ENCODE data around the gene JAKMIP1.

The JAKMIP1 gene

DNA sequence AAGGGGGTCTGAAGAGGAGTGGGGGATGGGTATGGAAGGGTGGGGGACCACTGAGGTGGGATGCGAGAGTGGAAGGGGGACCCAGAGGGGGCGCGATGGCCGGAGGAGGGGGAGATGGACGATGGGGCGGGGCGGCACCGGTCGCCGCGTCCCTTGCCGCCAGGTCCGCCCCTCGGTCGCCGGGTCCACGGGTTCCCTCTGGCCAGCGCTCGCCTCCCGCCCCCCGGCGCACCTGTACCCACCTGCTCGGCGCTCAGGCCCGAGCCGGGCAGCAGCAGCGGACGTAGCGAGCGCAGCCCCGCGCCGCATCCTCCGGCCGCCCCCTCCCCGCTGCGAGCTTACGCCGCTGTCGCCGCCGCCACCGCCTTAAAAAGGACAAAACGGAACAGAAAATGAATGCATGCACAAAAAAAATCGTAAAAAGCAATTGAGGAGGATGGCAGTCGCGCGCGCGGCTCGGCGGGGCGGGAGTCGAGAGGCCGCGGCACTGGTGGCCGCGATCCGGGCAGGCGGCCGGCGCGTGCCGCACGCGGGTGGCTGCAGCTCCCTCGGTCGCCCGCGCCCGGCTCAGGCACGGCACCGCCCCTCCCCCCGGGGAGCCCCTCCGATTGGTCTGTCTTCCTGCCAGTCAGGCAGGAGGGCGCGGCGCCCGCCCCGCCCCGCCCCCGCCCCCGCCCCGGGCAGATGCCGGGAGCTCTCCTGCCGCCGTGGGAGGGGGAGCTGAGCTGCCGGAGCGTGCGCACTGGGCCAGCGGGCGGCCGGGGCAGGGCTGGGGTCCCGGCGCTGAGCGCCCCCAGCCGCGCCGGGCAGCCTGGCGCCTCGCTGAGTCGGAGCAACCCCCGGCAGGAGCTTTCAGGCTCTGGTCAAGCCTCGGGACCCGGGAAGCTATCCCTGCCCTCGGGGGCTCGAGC is at the start of gene JAKMIP1:
Gene JAKMIP1 (minus strand): TSS at position 539 of the 911 bp plus-strand sequence. CDS start 87,699 bp downstream, outside the sequence.
- peak; percentile 52 to 83 for DNase-seq

DNA sequence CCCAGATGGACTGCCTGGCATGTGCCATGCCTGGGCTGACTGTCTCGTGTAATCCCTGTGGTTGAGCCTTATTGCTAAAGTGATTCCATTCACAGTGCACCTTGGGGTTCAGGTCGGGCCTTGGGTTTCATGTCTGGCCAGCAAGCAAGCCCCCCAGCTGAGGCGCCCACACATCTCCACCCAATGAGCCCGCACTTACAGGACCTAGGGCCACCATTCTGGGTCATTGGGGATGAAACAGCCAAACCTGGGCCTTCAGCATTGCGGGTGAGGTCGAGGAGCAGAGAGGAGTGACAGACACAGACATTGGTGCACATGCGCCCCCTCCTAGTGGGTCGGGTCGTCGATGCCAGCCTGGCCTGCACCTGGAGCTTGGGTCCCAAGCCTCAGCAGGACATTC is 48.0 kb upstream of the JAKMIP1 start:
- no peak for DNase-seq

DNA sequence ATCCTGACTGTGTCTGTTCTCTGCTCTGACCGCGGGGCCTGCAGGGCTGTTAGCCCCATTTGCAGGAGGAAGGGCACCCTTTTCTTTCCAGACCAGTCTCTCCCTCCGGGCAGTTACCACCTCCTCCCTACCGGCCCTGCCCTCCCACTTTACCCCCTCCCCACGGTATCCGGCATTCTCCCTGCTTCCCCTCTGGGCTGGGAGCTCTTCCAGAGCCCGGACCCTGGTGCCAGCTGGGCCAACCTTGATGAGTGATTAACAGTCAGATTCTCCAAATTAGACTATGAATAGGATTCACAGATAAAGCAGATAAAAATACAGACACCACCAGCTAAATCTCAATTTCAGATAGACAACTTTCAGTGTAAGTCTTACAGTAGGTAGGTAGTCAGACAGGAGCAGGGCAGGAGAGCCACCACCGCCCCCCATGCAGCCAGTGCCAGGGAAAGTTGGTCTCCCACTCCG is 45.9 kb upstream of the JAKMIP1 start:
- no peak for DNase-seq

DNA sequence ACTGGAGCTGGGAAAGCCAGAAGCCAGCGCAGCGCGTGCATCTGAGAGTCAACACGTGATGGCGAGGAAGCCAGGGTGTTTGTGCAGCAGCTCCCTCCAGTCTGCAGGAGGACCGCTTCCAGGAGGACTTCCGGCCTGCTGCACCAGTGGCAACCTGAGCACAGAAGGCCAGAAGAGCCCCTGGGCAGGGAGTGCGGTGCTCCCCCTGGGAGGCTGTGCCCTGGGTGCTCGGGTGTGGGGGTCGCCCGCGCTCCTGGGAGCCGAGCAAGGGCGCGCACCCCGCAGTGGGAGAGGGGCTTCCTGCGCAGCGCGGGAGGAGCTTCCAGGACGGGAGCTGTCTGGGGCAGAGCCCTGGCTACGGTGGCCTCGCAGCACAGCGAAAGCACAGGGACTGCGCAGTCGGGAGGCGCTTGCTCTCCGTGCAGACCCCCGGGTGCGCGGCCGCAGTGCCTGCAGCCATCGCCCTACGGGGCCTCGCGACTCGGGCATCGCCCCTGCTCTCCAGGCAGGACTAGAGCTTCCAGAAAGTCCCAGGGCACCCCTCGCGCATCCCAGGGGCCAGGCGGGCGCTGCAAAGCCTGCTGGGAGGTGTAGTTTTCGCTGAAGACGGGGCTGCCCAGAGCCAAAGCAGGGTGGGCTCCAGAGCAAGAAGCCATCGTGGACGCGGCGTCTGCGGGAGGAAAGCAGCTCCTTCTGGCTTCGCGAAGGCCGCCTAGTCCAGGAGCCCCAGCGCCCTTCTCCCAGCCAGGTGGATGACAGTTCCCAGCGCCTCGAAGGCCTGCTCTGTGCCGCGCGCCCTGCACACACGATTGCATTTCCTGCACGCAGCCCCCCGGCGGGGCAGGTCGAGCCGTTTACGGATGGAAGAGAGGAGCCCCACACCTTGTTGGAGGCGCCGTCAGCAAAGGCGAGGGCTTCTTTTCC is 45.2 kb upstream of the JAKMIP1 start:
- DNase-seq: no peak

DNA sequence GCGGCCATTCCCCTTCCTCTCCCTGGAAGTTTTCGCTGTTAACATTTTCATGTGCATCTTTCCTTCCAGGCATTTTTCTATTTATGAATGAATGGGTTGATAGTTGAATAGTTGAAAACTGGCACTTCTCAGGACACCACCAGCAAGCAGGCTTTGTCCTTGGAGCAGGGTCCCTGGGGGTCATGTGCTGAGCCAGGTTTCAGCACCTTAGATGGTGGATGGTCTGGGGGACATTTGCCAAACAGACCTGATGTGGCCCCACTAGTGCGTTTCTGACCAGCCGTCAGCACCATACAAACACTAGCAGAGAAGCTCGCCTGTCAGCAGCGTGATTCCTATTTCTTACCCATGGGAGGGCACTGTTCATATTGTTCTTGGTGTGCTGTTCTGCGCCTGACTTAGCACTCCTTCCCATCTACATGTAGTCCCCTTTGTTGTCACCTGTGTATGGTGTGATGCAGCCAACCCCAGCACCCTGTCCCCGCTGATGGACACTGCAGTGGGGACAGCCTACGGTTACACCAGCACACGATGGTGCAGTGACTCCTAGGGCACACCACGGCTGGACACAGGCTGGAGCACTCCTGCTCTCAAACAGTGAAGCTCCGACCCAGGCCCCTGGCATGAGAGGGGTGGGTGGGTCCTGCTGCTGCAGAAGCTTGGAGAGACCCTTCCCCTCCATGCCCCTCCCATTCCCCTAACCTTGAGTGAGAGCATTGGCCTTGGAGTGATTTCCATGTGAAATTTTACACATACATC is 42.1 kb upstream of the JAKMIP1 start:
- no peak for DNase-seq

DNA sequence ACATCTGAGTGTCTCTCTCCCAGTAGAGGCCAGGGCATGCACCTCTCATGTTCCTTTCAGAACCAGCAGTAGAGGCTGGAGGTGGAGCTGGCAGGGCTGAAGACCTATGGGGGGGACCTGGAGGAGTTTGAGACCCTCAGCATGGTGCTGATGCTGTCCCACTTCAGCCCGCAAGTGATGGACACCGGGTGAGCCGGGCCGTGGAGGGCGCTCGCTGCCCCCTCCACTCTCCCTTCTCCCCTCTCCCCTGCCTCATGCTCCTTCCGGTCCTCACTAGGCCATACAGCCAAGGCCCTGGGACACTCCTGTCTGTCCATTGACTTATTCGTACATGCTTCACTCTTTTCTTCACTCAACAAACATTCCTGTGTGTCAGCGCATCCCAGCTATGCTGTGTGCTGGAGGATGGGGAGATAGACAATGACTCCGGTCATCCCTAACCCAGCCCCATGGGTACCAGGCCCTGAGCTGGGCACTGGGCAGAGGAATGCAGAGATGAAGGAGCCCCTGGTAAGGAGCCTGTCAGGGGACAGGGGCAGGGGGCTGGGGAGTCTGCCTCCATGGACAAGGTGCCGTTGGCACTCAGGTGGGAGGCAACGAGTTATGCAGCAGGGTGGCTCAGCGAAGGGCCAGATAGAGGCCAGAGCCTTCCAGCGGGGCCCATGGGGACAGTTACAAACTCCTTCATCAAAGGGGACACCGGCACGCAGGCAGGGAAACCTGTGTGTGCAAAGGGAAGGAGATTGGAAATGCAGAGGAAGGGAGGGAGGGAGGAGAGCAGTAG is 40.9 kb upstream of the JAKMIP1 start:
- DNase-seq: no peak

DNA sequence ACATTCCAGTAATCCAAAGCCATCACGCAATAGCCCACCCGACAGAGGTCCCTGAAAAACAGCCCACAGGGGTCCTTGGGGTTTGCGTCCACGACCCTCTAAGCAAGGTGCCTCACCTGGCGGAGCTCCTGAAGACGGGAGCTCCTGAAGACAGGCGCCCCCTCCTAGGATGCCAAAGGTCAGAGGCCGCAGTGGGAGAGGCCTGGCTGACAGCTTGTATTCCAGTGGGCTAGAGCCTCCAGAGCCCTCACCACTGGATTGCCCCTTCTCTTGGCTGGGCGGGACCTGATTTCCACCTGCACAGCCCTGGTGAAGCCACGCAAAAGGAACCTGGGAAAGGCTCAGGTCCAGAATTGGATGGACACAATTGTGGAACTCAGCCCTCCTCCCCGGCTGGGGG is 39.6 kb upstream of the JAKMIP1 start:
- DNase-seq: no peak

DNA sequence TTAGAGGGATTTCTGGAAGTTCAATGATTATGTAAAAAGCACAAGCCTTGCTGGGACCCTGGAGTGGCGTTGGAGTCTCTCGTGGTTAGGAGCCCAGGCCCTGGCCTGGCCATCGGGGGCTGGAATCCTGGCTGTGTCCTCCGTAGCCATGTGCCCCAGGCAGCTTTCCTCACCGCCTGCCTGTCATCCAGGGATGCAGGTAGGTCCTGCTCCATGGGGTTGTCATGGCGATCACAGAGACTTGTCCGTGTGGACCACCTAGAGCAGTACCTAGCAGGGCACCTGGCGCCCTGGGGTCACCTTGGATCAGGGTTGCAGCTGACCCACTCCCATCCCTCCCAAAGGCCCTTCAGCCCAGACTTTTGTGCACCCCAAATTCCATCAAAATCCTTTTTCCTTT is 39.1 kb upstream of the JAKMIP1 start:
- DNase-seq: no peak

DNA sequence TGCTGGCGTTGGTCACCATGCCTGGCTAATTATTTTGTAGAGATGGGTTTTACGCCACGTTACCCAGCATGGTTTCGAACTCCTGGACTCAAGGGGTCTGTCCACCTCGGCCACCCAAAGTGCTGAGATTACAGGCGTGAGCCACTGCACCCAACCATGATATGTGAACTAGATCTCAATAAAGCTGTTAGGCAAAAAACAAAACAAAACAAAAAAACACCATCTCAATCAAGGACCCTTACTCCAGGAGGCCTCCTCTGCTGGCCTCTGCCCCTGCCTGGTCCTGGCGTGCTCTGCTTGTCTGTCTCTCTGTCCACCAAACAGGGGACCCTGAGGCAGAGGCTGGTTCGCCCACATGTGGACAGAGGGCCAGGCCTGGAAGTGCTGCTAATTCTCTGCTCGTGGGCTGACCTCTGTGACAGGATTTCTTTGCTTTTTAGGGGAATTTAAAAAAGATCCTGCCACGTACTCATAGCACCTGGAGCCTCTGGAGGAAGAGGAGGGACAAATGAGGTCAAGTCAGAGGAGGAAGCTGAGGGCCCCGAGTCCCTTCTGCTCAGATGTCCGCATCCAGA is 36.6 kb upstream of the JAKMIP1 start:
- no peak for DNase-seq

DNA sequence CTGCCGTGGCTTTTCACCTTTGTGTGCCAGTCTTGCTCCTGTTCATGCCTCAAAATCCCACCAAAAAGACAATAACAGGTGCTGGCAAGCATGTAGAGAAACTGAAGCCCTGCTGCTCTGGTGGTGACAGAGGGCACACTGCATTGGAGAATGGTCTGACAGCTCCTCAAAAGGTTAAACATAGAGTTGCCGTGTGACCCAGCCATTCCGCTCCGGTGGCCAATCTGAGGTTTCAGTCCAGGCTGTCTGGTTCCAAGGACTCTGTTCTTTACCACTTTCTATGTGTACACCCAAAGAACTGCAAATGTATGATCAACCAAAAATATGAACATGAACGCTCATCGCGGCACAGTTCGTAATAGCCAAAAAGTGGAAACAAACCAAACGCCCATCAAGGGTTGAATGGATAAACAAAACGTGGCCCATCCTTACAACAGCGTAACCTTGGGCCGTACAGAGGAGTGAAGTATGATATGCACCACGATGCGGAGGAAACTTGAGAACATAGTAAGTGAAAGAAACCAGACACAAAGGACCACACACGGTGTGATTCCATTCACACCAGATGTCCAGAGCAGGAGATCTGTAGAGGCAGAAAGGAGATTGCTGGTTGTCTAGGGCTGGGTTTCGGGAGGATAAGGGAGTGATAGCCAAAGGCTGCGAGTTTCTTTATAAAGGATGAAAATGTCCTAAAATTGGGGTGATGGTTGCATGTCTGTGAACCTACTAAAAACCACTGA is 35.7 kb upstream of the JAKMIP1 start:
- no peak for DNase-seq

DNA sequence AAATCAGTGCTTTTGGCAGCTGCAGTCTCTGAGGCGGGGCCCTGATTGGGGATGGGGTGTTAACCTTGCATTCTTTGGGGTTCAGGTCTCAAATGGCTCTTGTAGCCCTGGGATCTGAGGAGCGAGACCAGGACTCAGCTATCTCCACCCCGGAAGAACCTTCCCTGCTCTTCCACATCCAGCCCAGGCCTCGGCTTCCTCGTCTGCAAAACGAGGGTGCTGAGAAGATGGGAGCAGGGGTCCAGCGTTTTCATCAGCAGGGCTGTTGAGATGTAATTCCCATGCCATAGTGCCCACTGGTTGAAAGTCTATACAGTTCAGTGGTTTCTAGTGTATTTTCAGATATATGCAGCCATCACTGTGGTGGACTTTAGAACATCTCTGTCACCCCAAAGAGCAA is 34.7 kb upstream of the JAKMIP1 start:
- DNase-seq: no peak

DNA sequence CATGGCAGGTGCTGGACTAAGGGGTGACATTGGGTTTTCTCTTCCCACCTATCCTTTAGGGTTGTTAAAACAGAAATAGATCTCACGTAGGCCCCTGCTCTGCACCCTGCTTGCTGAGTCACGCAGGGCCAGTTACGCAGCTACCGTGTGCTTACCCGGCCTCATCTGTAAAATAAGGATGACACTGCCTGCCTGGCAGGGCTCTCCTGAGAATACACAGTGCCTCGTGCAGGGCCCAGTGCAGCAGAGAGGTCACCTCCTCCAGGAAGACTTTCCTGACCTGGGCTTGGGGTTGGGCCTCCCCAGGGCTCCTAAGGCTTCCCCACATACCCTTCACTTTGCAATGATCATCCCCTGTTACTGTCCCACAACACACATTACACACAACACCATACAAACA is 33.6 kb upstream of the JAKMIP1 start:
- DNase-seq: no peak

DNA sequence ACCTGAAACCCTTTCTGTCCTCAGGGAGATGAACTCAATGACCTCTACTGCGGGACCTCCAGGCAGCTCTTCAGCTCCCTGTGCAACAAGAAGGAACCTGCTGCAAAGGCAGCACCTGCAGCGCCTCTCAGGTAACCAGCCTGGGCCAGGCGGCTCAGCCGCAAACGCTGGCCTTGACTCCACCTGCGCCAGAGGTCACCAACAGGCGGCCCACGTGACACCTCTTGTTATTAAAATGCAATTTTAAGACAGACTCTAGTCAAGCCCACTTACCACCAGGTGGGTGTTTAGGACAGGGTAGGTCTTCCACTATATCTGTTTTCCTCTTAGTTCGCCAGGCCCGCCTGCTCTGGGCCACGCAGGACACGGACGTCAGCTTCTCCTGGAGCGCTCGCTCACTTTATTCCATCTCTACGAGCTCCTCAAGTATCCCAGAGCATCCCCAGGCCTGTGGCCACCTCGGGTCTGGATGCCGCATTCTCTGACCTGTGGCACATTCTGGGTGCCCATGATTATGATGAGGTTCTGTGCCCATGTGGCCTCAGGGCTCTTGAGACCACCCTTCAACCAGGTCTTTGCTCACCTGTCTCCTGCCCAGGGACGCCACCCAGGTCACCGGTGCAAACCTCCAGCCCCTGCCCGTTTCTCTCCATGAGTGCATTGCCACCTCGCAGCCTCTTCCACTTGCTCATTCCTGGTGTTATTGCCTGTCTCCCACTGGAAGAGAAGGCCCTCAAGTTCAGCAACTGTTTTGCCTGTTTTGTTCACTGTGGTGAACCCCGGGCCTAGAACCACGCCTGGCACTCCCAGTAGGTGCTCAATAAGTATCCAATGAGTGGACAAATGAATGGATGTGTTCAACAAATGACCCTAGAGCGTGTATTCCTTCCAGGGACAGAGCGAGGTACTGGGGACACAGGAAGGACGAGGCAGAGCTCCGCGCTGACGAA is 32.8 kb upstream of the JAKMIP1 start:
- no peak for DNase-seq

DNA sequence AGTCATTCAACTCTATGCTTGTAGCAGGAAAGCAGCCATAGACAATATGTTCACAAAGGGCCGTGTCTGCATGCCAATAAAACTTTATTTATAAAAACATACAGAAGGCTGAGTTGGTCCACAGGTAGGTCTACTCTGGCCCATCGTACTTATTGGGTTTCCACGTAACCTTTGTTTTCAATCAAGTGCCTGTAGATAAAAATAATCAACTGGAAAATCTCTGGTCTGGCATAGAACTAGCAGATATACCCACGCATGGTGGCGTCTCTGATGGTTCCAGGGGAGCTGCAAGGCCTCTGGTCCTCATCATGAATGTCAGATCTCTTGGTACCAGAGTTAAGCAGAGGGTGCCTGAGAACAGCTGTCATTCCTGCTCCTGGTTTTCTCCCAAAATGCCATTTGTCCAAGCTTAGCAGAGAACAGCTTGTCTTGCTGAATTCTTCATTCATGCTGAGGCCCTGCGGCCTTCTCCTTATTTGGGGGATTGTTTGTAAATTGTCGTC is 31.4 kb upstream of the JAKMIP1 start:
- no peak for DNase-seq

DNA sequence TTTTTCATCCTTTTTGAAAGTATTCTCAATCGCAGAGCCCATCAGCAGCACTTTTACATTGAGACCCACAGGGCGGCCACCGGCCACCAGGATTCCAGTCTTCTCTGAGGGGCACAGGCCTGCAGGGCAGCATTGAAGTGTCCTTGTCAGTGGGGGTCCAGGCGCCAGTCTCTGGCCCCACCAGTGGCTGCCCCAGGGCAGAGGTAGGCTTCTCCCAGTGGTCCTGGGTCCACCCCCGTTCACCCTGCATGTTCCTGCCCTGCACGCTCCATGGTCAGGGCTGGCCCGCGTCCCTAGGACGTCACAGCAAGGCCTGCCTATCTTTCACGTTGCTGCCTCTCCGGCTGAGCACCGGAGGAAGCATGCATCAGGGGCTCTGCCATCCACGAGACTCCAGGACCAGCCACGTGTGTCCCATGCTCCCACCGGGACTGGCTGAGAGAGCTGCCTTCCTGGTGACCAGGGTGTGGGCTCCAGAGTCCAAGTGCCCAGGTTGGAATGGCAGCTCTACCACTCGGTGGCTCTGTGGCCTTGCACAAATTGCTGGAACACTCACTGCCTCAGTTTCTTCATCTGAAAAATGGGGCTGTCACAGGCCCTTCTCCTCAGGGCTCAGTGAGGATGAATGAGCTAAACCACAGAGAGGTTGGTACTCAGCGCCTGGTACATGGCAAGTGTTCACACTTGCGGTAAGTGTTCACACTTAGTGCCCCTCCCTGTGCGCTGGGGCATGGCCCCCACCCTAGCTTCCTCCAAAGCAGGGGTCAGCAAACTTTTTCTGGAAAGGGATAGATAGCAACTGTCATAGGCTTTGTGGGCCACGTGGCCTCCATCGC is 30.7 kb upstream of the JAKMIP1 start:
- DNase-seq: no peak

DNA sequence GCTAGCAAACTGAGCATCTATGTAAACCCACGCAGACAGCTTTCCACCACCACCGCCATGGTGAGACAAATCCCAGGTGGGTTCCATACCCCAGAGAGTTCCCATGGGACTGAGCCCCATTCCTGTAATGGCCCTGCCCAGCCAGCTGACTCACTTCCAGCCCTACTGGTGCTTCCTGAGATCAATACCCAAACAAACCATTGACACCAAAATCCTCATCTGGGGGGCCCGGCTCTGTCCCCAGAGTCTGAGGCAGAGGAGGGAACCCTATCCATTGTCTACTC is 30.1 kb upstream of the JAKMIP1 start:
- no peak for DNase-seq

DNA sequence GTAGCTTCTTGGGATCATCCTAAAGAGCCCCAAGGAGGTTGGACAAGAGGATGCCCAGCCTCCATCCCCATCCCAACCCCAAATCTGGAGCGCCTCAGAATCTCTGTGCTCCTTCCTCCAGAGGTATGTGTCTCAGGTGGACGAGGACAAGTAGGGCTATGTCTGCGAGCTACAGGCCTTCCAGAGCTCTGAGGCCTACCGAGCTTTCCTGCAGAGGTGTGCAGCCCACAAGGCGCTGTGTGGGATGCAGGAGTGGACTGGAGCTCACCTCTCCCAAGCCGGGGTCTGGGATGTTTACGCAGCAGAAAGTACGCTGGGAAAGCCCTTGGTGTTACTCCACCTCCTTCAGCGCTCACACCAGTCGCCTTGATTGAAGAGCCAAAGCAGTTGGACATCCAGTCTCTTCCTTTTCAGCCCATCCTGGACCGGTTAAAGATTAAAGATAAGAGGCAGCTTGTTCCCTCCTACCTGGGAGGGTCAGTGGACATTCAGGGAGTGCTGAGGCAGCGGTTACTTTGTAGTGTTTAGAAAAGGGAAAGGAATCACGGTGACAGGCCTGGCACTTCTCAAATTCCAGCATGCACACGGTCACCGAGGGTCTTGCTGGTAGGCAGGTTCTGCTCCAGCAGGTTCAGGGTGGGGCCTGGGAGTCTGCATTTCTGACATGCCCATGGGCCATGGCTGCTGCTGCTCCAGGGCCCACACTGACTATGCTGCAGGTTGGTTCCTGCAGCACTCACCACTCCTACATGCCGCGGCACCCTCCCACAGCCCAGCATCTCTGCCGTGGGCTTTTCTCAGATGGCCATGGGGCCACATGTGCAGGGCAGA is 29.5 kb upstream of the JAKMIP1 start:
- no peak for DNase-seq

DNA sequence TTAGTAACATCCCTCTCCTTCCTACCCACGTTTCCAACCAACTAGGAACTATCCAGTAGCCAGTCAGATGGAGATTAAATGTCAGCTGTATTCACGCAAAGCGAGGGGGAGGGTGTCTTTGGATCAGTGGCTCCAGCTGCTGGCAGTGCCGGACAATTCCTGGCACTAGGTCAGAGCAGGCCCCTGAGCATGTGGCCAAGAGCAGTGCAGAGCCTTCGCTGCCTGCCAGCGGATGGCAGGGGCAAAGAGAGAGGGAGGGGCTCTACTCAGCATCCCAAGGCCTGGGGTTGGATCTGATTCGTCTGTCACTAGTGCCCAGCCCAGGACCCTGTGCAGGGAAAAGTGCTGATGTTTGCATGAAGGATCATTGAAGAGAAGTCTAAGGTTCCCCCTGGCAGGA is 28.7 kb upstream of the JAKMIP1 start:
- peak in 1 of 2 experiments; percentile 59 for DNase-seq
